Measurements from ENCODE around the gene NOL4.
"Not testable (repeated sequence)": the region's sequence is repeated elsewhere in the genome, so short reads cannot be mapped to it uniquely, and the experiment has no call there.

Gene NOL4

GRCh38 chr18:34224423-34225217 is at the start of gene NOL4:
Gene NOL4 (minus strand): TSS chr18:34224913. CDS start chr18:34223253, 1,660 bp downstream.
- no peak for DNase-seq

- DNase-seq = not testable (repeated sequence)
Measured at GRCh38 chr18:34266029-34266428, 41.3 kb upstream of the NOL4 start.

GRCh38 chr18:34261865-34262780 is 37.4 kb upstream of the NOL4 start:
- no peak for DNase-seq

GRCh38 chr18:34258176-34258575 is 33.5 kb upstream of the NOL4 start:
- DNase-seq = no peak

GRCh38 chr18:34251919-34252318 is 27.2 kb upstream of the NOL4 start:
- no peak for DNase-seq

- no peak for DNase-seq
Measured at GRCh38 chr18:34248727-34249126, 24.0 kb upstream of the NOL4 start.

GRCh38 chr18:34242739-34243138 is 18.0 kb upstream of the NOL4 start:
- DNase-seq = no peak

- DNase-seq = not testable (repeated sequence)
Measured at GRCh38 chr18:34233781-34234388, 9.2 kb upstream of the NOL4 start.

GRCh38 chr18:34225218-34225553 is 473 bp upstream of the NOL4 start:
- no peak for DNase-seq

GRCh38 chr18:34223893-34224422 is 755 bp downstream of the NOL4 start:
- no peak for DNase-seq

- no peak for DNase-seq
Measured at GRCh38 chr18:34223164-34223892, 1.4 kb downstream of the NOL4 start.

GRCh38 chr18:34222307-34223163 is 2.2 kb downstream of the NOL4 start:
- no peak for DNase-seq

- DNase-seq = no peak
Measured at GRCh38 chr18:34221971-34222306, 2.8 kb downstream of the NOL4 start.

- no peak for DNase-seq
Measured at GRCh38 chr18:34220081-34220815, 4.5 kb downstream of the NOL4 start.

- no peak for DNase-seq
Measured at GRCh38 chr18:34219651-34220050, 5.1 kb downstream of the NOL4 start.

- no peak for DNase-seq
Measured at GRCh38 chr18:34212511-34212910, 12.2 kb downstream of the NOL4 start.

GRCh38 chr18:34207344-34207851 is 17.3 kb downstream of the NOL4 start:
- no peak for DNase-seq

- no peak for DNase-seq
Measured at GRCh38 chr18:34203866-34204265, 20.8 kb downstream of the NOL4 start.

GRCh38 chr18:34196256-34196655 is 28.5 kb downstream of the NOL4 start:
- DNase-seq = no peak

- DNase-seq = no peak
Measured at GRCh38 chr18:34194239-34194638, 30.5 kb downstream of the NOL4 start.

All from stimulated activated CD4-positive, alpha-beta T cell treated with anti-CD3 and anti-CD28 coated beads, Interleukin-4, amount 100 ng/mL, for 4 hours (primary cell).